Suppressor macrophage (primary cell): Measurements from ENCODE around the gene HDAC4.
A peak's percentile ranks its signal among the peaks of the same experiment; 100 is the strongest.

Experiments
- DNase-seq, 4 experiments: peaks; one replicate each; pipeline ENCODE4 v3.0.0-alpha.2; 2020 to 2022

HDAC4 gene

GRCh38 chr2:239279508-239280295, 121.1 kb downstream of the HDAC4 start:
- no peak for DNase-seq

GRCh38 chr2:239278941-239279365, 121.9 kb downstream of the HDAC4 start:
- DNase-seq = no peak

GRCh38 chr2:239278361-239278760, 122.5 kb downstream of the HDAC4 start:
- no peak for DNase-seq

GRCh38 chr2:239277401-239278085, 123.3 kb downstream of the HDAC4 start:
- DNase-seq = no peak

- no peak for DNase-seq
Observed at GRCh38 chr2:239276851-239277250, 124.0 kb downstream of the HDAC4 start.

- DNase-seq = peak in 2 of 4 experiments; percentile 34 to 59
Observed at GRCh38 chr2:239275847-239276831, 124.7 kb downstream of the HDAC4 start.

- DNase-seq = peak; percentile 94 to 97 (median 94)
Observed at GRCh38 chr2:239275044-239275685, 125.7 kb downstream of the HDAC4 start.

- DNase-seq = peak in 2 of 4 experiments; percentile 63 to 67
Observed at GRCh38 chr2:239274391-239275043, 126.3 kb downstream of the HDAC4 start.

GRCh38 chr2:239273280-239274234, 127.3 kb downstream of the HDAC4 start:
- DNase-seq = peak; percentile 84 to 91 (median 88)

GRCh38 chr2:239272626-239273025, 128.2 kb downstream of the HDAC4 start:
- no peak for DNase-seq

GRCh38 chr2:239271882-239272281, 128.9 kb downstream of the HDAC4 start:
- DNase-seq = no peak

GRCh38 chr2:239271471-239271870, 129.3 kb downstream of the HDAC4 start:
- no peak for DNase-seq

- DNase-seq = no peak
Observed at GRCh38 chr2:239269916-239270315, 130.9 kb downstream of the HDAC4 start.

GRCh38 chr2:239269173-239269885, 131.5 kb downstream of the HDAC4 start:
- DNase-seq = peak; percentile 62 to 82 (median 70)

GRCh38 chr2:239268549-239268948, 132.3 kb downstream of the HDAC4 start:
- DNase-seq = no peak

- DNase-seq = no peak
Observed at GRCh38 chr2:239268082-239268481, 132.7 kb downstream of the HDAC4 start.

- peak; percentile 91 to 95 (median 92) for DNase-seq
Observed at GRCh38 chr2:239267288-239267951, 133.4 kb downstream of the HDAC4 start.

- DNase-seq = no peak
Observed at GRCh38 chr2:239266779-239267287, 134.0 kb downstream of the HDAC4 start.

GRCh38 chr2:239266434-239266766, 134.4 kb downstream of the HDAC4 start:
- DNase-seq = no peak
